HFF-Myc (cell line): Measurements from ENCODE around the gene WDCP.

Experiments used
- DNase-seq: peaks from one replicate; pipeline ENCODE4 v3.0.0-alpha.2; 2011; ENCODE audit warnings: low read depth; ENCODE audit errors: extremely low read depth
- H3K4me3 ChIP-seq: replicated peaks from 2 replicates; pipeline ENCODE4 v1.5.1; 2011; ENCODE audit warnings: low read depth, mild to moderate bottlenecking, control low read depth, low read length
- CTCF ChIP-seq: IDR thresholded peaks from 2 replicates; pipeline ENCODE4 v1.5.1; 2012; ENCODE audit warnings: mild to moderate bottlenecking, low read depth, low read length, control low read depth; ENCODE audit errors: missing control alignments

Gene WDCP

DNA sequence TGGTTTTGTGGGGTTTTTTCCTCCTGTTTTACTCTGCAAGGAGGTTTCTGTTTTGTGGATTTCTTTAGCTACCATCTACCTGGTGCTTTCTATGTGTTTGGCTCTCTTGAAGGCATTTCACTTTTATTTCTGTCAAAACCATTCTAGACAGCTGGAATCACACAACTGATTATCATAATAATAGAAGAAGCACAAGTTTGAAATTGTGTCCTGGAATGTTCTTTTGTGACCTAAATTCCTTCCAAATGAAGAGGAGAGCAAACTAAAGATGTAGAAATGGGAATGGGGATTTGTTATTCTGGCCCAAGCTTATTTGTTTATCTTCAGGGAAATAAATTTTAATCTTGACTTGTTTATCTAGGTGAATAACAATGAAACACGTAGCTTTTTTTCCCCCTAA is 54.3 kb downstream of the WDCP start:
- no peak for TF ChIP-seq CTCF

GRCh38 chr2:23988371-23988770 is 58.8 kb downstream of the WDCP start:
- no peak overlapping the region for H3K4me3 ChIP-seq
- DNase-seq = no peak
- TF ChIP-seq CTCF = no peak

More for the DNA sequence above, 54.3 kb downstream of the WDCP start:
- no peak overlapping the region for H3K4me3 ChIP-seq
- DNase-seq = no peak
